Measurements from ENCODE around the gene SEMA5B.

DNA sequence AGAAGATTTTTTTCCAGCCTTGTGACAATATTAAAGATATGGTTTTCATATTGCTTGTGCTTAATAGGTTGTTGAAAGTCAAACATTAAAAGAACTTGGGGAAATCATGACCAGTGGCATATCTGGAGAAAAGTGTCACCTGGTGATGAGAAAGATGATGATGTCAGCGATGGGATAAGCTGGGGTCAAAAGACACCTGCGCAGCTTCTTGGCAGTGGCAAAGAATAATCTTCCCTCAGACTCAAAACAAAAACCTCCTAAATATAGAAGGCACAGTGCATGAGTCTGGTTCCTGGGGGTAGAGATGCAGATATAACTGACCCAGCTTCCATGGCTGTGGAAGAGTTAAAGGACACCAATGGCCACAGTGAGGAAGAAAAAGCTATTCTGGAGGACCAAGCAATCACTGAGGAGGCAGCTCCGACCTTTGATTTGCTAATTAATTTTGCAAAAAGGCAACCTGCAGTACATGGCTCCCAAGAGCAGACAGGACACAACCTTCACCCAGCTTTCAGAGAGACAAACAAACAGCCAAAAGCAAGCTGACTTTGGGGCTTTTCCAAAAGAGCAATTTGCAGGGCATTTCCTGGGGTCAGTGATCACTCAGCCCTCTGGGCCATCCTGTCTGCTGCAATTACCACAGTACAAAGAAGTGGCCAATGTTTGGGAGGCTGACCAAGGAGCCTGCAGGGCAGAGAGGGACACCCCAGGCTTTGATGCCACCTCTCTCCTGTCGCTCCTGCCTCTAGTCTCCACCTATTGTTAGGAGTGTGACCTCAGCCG lies 17.6 kb upstream of the SEMA5B start:
- TF ChIP-seq POLR2A (IDR thresholded peaks at IDR 0.05; ENCODE audit: low read depth, low read length) (no peak), POLR2AphosphoS5 (IDR thresholded peaks at IDR 0.05; ENCODE audit: low read depth, low read length) (no peak)
